Stimulated activated CD4-positive, alpha-beta T cell treated with anti-CD3 and anti-CD28 coated beads, Interleukin-12 subunit alpha, Interleukin-12 subunit beta, amount 100 ng/mL, for 24 hours (primary cell): ENCODE measurements around the gene PAGR1.
A peak's percentile ranks its signal among the peaks of the same experiment; 100 is the strongest.

Source experiments
- DNase-seq, 2 experiments: peaks; one replicate each; pipeline ENCODE4 v3.0.0-alpha.2; 2020; ENCODE audit warnings: low read depth in 2 of 2

Gene PAGR1

DNA sequence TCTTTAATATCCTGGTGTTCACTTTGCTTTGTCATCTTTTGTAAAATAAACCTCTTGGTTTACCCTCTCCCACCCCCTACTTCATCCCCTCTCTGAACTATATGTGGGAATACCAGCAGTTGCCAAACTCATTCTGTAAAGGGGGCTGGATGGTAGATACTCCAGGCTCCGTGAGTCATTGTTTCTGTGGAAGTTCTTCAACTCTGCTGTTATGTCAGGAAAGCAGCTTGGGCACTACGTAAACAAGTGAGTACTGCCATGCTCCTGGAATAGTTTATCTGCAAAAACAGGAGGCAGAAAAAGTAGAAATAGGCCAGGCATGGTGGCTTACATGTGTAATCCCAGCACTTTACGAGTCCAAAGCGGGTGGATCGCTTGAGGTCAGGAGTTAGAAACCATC lies 21.9 kb downstream of the PAGR1 start:
- DNase-seq: no peak

DNA sequence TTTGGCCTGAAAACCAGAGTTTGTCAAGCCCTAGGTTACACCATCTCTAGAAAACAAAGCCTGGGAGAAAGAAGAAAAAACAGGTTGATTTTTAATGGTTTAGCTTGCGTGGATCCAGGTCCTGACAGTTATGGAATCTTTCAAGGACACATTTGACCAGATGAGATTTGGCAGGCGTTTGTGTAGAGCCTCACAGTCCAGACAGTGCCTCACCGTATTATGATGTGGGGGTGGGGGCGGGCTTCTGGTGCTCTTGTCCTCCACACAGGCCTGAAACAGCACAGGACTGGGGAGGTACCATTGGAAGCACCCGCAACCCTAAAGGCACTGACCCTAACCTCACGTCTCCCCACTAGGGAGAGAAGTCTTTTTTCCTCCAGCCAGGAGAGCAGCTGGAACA lies 23.9 kb downstream of the PAGR1 start:
- no peak for DNase-seq

DNA sequence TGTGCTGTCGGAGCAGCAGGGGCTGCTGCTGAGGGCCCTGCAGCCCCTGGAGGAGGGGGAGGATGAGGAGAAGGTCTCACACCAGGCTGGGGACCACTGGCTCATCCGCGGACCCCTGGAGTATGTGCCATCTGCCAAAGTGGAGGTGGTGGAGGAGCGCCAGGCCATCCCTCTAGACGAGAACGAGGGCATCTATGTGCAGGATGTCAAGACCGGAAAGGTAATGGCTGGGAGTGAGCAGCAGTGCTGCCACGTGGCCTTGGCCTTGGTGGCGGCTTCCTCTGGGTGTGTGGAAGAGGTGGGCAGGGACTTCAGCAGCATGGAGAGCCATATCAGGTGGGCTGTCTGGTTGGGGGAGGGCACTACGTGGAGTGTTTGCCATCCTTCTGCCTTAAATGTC lies 24.3 kb downstream of the PAGR1 start:
- no peak for DNase-seq

DNA sequence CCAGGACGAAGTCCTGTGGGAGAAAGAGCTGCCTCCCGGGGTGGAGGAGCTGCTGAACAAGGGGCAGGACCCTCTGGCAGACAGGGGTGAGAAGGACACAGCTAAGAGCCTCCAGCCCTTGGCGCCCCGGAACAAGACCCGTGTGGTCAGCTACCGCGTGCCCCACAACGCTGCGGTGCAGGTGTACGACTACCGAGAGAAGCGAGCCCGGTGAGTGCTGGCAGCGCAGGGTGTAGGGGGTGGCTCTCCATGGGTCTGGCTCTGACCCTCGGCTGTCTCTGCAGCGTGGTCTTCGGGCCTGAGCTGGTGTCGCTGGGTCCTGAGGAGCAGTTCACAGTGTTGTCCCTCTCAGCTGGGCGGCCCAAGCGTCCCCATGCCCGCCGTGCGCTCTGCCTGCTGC lies 25.7 kb downstream of the PAGR1 start:
- no peak for DNase-seq

DNA sequence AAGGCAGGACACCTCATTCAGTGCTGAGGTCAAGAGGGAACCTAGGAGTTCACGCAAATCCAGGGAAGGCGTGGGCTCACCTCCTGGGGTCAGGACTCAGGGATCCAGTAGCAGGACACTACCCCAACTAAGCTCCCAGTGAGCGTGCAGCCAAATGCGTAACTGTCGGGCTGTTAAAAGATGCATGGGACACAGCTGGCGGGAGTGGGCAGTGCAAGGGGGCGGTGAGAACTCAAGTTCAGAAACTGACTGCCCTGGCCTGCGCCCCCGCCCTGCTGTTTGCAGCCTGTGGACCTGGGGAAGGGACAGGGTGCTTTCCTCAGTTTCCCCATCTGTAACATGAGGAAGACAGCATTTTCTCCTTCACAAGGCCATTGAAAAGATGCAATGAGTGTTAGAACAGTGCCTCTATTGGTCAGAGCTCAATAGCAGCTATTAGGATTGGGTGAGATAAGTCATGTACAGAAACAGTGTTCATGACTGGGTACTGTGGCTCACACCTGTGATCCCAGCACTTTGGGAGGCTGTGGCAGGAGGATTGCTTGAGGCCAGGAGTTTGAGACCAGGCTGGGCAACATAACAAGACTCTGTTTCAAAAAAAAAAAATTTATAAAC lies 26.9 kb downstream of the PAGR1 start:
- DNase-seq: no peak

DNA sequence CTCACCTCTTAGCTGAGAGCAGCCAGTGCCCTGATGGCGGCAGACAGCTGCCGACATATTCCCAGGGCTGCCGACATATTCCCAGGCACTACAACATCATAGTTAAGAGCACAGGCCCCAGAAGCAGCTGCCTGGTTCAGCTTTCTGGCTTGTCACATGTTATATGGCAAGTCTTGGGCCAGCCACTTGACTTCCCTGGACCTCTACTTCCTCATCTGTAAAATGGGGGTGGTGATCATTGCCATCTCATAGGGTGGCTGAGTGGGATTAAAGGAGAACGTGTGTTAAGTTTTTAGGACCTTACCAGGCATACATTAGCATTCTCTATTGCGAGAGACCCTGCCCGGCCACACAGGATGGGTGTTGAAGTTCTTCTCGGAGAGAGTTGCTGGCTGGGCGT lies 28.0 kb downstream of the PAGR1 start:
- no peak for DNase-seq

DNA sequence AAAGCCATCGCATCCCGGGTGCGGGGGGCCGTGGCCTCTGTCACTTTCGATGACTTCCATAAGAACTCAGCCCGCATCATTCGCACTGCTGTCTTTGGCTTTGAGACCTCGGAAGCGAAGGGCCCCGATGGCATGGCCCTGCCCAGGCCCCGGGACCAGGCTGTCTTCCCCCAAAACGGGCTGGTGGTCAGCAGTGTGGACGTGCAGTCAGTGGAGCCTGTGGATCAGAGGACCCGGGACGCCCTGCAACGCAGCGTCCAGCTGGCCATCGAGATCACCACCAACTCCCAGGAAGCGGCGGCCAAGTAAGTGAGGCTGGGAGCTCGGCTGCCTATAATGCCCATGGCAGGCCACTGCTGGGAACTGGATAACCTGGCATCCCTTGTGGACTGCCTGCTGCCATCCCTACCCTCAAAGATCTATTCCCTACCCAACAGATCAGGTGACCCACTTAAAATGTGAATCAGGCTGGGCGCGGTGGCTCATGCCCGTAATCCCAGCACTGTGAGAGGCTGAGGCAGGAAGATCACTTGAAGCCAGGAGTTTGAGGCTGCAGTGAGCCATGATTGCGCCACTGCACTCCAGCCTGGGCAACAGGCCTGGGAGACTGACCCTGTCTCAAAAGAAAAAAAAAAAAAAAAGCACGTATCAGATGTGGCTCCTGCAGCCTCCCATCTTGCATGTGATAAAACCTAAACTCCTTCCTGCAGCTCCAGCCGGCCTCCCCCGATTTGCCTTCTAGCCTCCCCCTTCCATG lies 28.8 kb downstream of the PAGR1 start:
- no peak for DNase-seq

DNA sequence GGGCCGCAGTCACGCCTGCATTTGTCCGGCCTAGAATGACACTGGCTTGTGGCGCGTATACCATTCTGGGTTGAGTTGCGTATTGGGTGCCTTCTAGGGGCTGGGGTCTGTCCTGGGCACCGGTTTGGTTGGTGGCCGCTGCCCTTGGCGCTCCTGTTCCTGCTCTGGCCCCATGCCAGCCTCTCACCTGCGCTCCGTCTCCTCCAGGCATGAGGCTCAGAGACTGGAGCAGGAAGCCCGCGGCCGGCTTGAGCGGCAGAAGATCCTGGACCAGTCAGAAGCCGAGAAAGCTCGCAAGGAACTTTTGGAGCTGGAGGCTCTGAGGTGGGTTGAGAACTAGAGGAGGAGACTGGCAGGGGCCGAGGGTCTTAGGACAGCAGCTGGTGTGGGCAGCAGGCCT lies 29.7 kb downstream of the PAGR1 start:
- DNase-seq: no peak

DNA sequence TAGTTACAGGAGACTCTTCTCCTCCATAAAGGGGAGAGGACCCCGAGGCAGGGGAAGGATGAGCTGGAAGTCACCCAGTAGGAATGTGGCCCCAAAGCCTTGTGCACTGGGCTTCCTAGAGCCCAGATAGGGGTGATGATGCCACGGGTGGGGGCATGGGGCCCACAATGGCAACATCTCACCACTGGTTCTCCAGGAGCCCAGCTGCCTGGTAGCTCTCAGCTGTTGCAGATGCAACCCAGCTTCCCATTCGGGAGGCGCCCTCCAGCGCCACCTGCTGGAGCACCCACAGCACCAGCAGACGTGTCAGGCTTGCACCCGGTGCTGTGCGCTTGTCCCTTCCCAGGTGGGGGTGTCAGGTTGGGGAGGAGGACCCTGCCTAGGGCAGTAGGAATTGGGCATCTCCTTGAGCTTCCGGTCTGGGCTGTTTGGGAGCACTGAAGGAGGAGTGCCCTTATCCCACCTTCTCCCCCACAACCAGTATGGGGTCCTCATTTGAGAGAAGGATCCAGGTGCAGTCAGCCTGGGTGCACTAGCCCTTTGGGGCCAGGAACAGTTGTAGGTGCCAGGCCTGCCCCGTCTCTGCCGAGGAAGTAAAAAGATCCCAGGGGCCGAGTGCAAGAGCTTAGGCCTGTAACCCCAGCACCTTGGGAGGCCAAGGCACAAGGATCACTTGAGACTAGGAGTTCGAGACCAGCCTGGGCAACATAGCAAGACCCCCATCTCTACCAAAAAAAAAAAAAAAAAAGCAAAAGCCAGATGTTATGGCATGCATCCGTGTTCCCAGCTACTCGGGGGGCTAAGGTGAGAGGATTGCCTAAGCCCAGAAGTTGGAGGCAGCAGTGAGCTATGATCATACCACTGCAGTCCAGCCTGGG lies 32.7 kb downstream of the PAGR1 start:
- DNase-seq: peak; percentile 61 to 77

DNA sequence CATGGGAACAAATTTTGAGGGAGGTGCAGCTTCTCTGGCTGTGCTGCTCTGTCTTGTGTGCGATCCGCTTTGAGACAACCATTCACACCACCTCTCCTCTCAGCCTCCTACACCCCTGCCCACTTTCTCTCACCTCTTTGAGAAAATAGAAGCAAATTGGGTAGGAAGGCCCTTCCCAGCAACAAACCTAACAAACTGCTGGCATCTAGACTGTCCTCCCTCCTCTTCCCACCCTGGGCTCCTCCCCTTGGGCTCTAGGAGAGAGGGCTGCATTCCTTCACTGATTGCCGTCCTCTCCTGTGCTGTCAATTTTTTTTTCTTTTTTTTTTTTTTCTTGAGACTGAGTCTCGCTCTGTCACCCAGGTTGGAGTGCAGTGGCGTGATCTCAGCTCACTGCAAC lies 33.6 kb downstream of the PAGR1 start:
- DNase-seq: no peak

DNA sequence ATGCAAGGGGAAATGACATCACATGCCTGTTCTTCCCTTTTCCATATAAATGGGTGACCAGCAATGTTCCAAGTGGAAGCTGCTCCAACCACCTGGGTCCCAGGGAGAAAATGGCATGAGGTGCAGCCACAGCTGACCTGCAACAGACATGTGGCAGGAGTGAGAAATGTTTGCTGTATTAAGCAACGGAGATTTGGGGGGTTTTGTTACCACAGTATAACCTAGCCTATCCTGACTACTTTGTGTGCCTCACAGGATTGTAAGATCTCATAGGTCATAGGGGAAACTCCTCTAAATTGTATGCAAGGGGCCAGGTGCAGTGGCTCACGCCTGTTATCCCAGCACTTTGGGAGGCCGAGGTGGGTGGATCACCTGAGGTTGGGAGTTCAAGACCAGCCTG lies 35.0 kb downstream of the PAGR1 start:
- DNase-seq: no peak

DNA sequence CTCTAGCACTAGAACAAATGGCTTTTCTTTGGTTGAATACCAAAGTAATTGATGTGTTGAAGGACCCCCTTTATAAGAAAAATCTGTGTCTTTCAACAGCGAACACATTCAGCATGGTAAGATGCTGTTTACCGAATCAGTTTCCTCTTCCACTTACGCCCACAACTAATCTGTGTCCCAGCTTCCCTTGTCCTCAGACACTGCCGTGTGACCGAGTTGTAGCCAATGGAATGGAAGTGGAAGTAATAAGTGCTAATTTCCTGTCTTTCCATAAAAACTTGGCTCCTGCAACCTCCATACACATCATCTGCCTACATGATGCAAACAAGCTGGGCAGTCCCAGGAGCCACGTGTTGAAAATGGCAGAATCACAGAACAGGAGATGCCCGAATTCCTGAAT lies 36.7 kb downstream of the PAGR1 start:
- DNase-seq: no peak

DNA sequence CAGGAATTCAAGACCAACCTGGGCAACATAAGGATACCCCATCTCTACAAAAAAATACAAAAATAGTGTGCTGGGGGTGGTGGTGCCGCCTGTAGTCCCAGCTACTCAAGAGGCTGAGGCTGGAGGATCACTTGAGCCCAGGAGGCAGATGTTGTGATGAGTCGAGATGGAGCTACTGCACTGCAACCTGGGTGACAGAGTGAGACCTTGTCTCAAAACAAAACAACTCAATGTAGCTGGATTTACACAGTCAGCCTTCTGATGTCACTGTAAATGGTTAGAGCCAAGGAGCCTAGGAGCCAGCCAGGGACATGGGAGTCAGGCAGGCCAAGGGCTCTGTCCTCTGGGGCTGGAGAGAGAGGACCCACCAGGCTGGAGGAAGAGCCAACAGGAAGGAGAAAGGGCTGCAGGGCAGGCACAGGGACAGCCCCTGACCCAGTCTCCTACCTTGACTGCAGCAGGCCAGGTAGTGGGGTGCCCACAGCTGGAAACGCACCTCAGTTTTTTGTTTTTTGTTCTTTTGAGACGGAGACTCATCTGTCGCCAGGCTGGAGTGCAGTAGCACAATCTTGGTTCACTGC lies 38.7 kb downstream of the PAGR1 start:
- DNase-seq: no peak

DNA sequence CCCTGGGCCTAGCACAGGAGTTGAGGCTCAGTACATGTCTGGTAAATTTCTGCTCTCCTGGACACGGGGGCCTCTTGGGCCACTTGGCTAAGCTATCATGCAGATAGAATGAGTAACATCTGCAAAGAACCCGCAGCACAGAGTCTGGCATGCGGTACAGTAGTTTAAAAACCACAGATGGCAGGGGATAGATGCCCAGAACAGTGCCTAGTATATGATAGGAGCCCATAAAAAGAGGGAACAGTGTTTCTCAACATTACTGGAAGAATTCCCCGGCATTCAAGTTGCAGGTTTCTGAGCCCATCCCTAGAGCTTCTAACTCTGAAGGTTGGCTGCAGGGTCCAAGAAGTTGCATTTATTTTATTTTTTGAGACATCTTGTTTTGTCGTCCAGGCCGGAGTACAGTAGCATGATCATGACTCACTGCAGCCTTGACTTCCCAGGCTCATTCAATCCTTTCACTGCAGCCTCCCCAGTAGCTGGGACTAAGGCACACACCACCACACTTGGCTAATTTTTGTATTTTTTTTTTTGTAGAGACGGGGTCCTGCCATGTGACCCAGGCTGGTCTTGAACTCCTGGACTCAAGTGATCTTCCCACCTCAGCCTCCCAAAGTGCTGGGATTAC lies 41.3 kb downstream of the PAGR1 start:
- no peak for DNase-seq

DNA sequence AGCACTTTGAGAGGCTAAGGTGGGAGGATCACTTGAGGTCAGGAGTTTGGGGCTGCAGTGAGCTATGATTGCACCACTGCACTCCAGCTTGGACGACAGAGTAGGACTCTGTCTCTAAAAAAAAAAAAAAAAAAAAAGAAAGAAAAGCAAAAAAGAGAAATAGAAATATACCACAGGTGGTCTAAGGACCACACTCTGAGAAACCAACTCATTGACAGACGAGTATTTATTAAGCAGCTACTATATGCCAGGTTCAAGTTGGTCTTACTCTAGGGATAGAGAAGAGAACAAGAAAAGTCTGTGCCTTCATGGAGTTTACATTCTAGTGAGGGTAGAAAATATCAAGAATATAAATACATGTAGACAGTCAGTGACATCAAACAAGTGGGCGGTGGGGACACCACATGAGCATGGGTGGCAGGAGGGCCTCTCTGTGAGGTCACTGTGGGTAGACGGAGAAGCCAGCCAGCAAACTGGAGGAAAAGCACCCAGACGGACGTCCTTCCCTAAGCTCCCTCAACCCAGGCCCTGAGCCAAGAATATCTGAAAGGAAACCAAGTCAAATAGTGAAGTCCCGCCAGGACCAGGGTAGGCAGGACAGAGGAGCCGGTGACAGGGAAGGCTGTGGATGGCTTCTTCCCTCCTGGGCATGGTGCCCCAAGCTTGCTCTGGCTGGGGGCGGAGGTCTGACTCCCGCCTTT lies 42.3 kb downstream of the PAGR1 start:
- no peak for DNase-seq

DNA sequence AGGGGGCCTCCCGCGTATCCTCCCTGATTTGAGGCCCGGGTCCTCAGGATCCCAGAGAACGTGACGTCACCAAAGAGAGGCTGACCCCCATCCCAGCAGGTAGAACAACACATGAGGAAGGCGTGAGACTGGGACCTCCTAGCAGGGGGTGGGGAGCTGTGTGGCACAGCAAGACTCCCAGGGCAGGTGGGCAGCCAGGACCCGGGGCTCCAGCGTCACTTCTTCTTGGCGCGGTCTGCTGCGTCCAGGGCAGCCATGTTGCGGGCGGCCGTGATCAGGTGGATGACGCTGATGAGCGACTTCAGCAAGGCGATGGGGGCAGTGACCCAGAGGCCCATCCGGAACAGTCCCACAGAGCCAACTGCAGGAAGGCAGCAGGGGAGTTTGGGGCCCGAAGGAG lies 43.0 kb downstream of the PAGR1 start:
- DNase-seq: no peak

DNA sequence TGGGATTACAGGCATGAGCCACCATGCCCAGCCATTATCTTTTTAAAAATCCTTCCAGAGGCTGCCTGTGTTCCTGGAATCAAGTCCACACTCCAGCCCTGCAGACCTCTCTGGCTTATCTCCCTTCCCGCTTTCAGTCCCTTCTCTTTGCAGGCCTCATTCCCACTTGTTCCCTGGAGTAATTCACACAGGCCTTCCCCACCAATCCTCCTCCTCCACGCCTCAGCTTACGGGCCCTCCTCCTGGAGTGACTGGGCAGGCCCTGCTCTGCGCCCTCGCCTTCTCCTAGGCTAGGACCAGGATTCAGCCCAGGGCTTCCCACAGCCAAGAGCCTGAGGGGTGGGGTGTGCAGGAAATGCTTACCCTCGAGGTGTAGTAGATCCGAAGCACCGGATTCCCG lies 44.3 kb downstream of the PAGR1 start:
- DNase-seq: no peak

DNA sequence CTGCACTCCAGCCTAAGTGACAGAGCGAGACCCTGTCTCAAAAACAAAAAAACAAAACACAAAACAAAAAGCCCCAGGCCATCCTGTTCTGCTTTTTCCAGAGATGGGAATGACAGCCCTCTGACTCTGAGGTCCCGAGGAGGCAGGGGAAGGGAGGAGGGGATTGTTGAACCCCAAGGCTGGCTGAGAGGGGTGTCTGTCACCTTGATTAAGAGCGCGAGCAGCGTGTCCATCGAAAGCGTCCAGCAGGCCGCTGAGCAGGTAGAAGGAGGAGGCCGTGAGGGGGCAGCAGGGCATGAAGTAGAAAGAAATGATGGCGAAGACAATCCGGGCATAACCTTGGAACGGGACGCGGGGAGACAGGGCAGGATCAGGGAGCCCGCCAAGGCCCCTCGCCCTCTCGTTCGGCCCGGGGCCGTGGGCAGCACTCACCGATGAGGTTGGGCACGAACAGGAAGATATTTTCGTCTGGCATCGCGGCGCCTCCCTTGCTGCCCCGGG lies 46.5 kb downstream of the PAGR1 start:
- no peak for DNase-seq

DNA sequence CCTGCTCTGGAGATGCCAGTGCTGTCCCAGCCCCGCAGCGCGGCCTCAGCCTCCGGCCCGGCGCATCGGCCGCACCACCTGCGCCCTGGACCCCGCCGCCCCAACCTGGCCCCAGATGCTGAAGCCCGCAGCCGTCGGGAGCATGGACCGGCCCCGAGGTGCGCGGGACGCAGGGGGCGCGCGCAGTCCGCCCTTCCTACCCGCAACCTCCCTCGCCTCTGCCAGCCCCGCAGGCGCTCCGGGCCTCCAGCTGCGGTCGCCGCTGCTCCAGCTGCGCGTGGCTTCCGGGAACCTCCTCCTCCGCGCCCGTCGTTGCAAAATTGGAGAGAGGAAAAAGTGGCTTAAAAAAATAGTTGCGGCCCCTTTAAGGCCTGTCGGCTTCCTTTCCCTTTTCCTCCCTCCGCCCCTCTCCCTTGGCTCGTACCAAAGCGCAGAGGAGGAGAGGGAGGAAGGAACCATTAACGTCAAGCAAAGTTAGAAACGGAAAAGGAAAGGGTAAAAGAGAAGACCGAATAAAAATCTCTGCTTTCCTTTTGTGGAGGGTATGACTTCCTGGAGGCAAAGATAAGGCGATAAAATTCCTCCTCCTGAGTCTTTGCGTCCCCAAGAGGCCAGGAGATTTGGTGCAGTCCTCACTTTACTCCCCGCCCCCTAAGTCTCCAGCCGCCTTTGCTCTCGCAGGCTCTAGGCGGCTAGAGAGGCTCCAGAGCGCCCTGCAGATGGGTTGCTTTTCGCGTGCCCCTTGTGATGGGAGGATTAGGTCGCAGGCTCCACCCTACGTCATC lies 47.1 kb downstream of the PAGR1 start, which contains the start of gene CDIPT:
TSS of gene CDIPT (minus strand) at position 343 of the 785 bp plus-strand sequence. CDS start 369 bp downstream, outside the sequence.
- DNase-seq: peak; percentile 87 to 89

DNA sequence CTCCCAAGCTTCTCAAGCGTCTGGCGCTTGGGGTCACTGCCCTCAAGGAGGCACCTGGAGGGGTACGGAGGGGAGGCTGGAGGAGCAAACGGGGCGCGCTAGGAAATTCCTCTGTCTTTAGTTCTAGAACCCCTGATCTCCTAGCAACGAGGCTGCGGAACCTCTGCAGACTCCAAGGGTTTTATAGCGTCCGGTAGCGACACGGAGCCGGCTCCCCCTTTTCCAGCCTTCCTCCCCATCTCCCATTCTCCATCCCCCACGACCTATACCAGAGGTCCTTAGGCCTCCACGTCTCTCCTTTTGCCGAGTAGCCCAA lies 47.7 kb downstream of the PAGR1 start:
- DNase-seq: no peak
